ENCODE data around the gene PLEKHM3.
"Not testable (repeated sequence)": the region's sequence is repeated elsewhere in the genome, so short reads cannot be mapped to it uniquely, and the experiment has no call there.

GRCh38 chr2:207906495-207906894 is 118.8 kb downstream of the PLEKHM3 start:
- not testable (repeated sequence) for TF ChIP-seq CTCF (conservative IDR thresholded peaks at IDR 0.05; ENCODE audit: low read depth in 2 of 2); EZH2 (IDR thresholded peaks at IDR 0.05; ENCODE audit: low read depth, unreplicated experiment); EZH2phosphoT487 (IDR thresholded peaks at IDR 0.05; ENCODE audit: unreplicated experiment); JUNB (IDR thresholded peaks at IDR 0.05; ENCODE audit: unreplicated experiment); CREB1 (CRISPR knock-in tag; IDR thresholded peaks at IDR 0.05; ENCODE audit: low read depth)

Measured in GM23338 (cell line).